BLaER1 treated with 17β-estradiol and CSF1 and Interleukin-3, amounts not matched to agents 10 nM and 100 nM (cell line): ENCODE data around the gene FGF19.
A peak's percentile ranks its signal among the peaks of the same experiment; 100 is the strongest.

Experiments used
- H3K27ac ChIP-seq, 11 experiments: shearing (Covaris generic); formaldehyde crosslinking; 2 replicates each; pipeline ENCODE4 v1.8.1; 2022
- H3K27me3 ChIP-seq, 11 experiments: shearing (Covaris generic); formaldehyde crosslinking; 2 replicates each; pipeline ENCODE4 v1.8.1; 2022
- H3K36me3 ChIP-seq, 11 experiments: shearing (Covaris generic); formaldehyde crosslinking; 2 replicates each; pipeline ENCODE4 v1.8.1; 2022
- H3K4me1 ChIP-seq, 10 experiments: shearing (Covaris generic); formaldehyde crosslinking; 2 replicates each; pipeline ENCODE4 v1.8.1; 2022
- H3K4me2 ChIP-seq, 11 experiments: shearing (Covaris generic); formaldehyde crosslinking; 2 replicates each; pipeline ENCODE4 v1.8.1; 2022
- H3K4me3 ChIP-seq, 10 experiments: shearing (Covaris generic); formaldehyde crosslinking; 2 replicates each; pipeline ENCODE4 v1.8.1; 2022
- H3K9ac ChIP-seq, 11 experiments: shearing (Covaris generic); formaldehyde crosslinking; 2 replicates each; pipeline ENCODE4 v1.8.1; 2022
- H3K9me3 ChIP-seq, 11 experiments: shearing (Covaris generic); formaldehyde crosslinking; replicated peaks in 1 of 11; 2 replicates each; pipeline ENCODE4 v1.8.1; 2022
- H4K20me1 ChIP-seq, 11 experiments: shearing (Covaris generic); formaldehyde crosslinking; 2 replicates each; pipeline ENCODE4 v1.8.1; 2022
- Cebpa-rat ChIP-seq, 11 experiments: shearing (Covaris generic); IDR thresholded peaks; 2 replicates each; pipeline ENCODE4 v1.8.1; 2022

Gene FGF19

GRCh38 chr11:69661413-69661715 is 42.5 kb downstream of the FGF19 start:
- Histone ChIP-seq H3K4me1 (peaks cover 16 to 50% (median 44%) of the 10 kb centered on the region in 10 experiments), H3K27ac (no peak overlapping the region), H3K4me3 (no peak overlapping the region), H3K27me3 (no peaks in the 10 kb centered on the region), H3K9ac (no peak overlapping the region; a peak in 1 of 22 replicates), H3K36me3 (peaks cover 6 to 42% (median 22%) of the 10 kb centered on the region in 11 experiments; a peak in 20 of 22 replicates), H3K9me3 (no peaks in the 10 kb centered on the region), H4K20me1 (peaks cover 31 to 76% (median 52%) of the 10 kb centered on the region in 11 experiments; a peak in 21 of 22 replicates), H3K4me2 (peak overlapping the region; percentile 59 to 91 (median 73); a peak in 18 of 22 replicates)
- no peak for TF ChIP-seq Cebpa-rat (IDR thresholded peaks at IDR 0.05)

GRCh38 chr11:69660001-69660500 is 43.8 kb downstream of the FGF19 start:
- peaks cover 6 to 28% (median 13%) of the 10 kb centered on the region in 11 experiments; a peak in 20 of 22 replicates for H3K36me3 ChIP-seq
- no peak overlapping the region for H3K4me2 ChIP-seq
- H3K9ac ChIP-seq, result no peak overlapping the region
- no peak overlapping the region for H3K4me3 ChIP-seq
- no peak for TF ChIP-seq Cebpa-rat (IDR thresholded peaks at IDR 0.05)
- no peaks in the 10 kb centered on the region for H3K27me3 ChIP-seq
- H3K27ac ChIP-seq, result no peak overlapping the region
- H3K9me3 ChIP-seq, result no peaks in the 10 kb centered on the region
- H3K4me1 ChIP-seq, result peaks cover 16 to 43% (median 39%) of the 10 kb centered on the region in 10 experiments
- peaks cover 28 to 70% (median 41%) of the 10 kb centered on the region in 11 experiments; a peak in 20 of 22 replicates for H4K20me1 ChIP-seq

DNA sequence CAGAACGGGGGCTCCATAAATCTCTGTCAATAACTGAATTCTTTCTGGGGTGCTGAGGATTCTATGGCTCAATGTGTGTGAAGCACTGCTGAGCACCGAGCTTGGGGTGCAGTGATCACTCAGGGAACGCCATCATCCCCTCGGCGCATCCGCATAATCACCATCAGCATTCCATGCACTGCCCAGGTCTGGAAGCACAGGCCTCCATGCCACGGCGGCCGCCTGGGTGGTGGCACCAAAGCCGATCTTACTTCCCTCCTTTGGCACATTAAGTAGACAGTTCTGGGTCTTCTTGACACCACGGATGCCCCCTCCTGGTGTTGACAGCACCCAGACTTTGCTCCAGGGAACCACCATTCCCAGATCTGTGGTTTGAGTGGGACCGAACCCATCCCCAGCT is 44.2 kb downstream of the FGF19 start:
- no peak overlapping the region for H3K9ac ChIP-seq
- H3K4me3 ChIP-seq, result no peak overlapping the region
- H3K9me3 ChIP-seq, result no peaks in the 10 kb centered on the region
- H3K36me3 ChIP-seq, result peaks cover 5 to 24% (median 11%) of the 10 kb centered on the region in 11 experiments; a peak in 18 of 22 replicates
- TF ChIP-seq Cebpa-rat (IDR thresholded peaks at IDR 0.05), result no peak
- H3K4me2 ChIP-seq, result no peak overlapping the region
- H3K27ac ChIP-seq, result no peak overlapping the region
- peaks cover 24 to 70% (median 36%) of the 10 kb centered on the region in 11 experiments; a peak in 20 of 22 replicates for H4K20me1 ChIP-seq
- H3K4me1 ChIP-seq, result peaks cover 16 to 41% (median 35%) of the 10 kb centered on the region in 10 experiments
- H3K27me3 ChIP-seq, result no peaks in the 10 kb centered on the region

- Histone ChIP-seq H3K9ac (no peak overlapping the region), H3K27ac (no peak overlapping the region), H3K27me3 (no peaks in the 10 kb centered on the region), H3K4me1 (peaks cover 16 to 35% (median 27%) of the 10 kb centered on the region in 10 experiments), H3K4me3 (no peak overlapping the region), H3K9me3 (no peaks in the 10 kb centered on the region), H4K20me1 (peaks cover 16 to 64% (median 28%) of the 10 kb centered on the region in 11 experiments; a peak in 19 of 22 replicates), H3K36me3 (peaks cover 0 to 16% (median 4%) of the 10 kb centered on the region in 11 experiments; a peak in 10 of 22 replicates), H3K4me2 (no peak overlapping the region)
- TF ChIP-seq Cebpa-rat (IDR thresholded peaks at IDR 0.05), result no peak
These were observed 45.0 kb downstream of the FGF19 start for GRCh38 chr11:69658626-69659450.

DNA sequence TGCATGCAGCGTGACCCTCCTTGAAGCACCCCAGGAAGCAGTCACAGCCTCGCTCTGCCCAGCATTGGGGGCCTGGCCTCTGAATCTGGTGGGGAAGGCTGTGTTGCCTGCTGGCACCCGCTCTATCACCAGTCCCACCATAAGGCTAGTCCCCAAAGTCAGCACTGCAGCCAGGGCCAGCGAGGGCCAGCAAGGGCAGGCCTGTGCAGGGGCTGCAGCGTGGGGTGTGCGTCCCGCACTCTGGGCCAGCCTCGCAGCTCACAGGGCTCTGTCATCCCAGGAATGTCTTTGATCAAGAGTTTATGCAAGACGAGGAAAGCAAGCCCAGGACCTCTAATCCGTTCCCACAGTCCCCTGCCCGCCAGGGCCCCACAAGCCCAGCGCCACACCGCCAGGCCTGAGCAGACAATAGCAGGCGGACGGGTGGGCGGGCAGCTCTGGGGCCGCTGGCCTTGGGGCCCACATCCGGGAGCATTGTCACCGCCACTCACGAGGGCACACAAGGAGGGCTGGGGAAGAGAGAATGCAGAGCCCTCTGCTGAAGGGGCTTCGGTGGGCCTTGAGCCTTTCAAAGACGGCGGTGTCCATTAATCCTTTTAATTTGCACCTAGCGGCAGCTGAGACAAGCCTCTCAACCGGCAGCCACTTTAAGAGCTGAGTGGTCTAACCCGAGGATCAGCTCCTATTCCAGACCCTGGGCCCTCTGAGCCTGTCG is 45.8 kb downstream of the FGF19 start:
- no peak overlapping the region for H3K4me3 ChIP-seq
- H3K27ac ChIP-seq, result no peak overlapping the region
- H3K4me2 ChIP-seq, result no peak overlapping the region
- H4K20me1 ChIP-seq, result peaks cover 12 to 56% (median 21%) of the 10 kb centered on the region in 11 experiments; a peak in 19 of 22 replicates
- H3K4me1 ChIP-seq, result peaks cover 16 to 27% (median 20%) of the 10 kb centered on the region in 10 experiments
- H3K9ac ChIP-seq, result no peak overlapping the region
- no peak for TF ChIP-seq Cebpa-rat (IDR thresholded peaks at IDR 0.05)
- H3K27me3 ChIP-seq, result no peaks in the 10 kb centered on the region
- no peaks in the 10 kb centered on the region for H3K9me3 ChIP-seq
- H3K36me3 ChIP-seq, result peaks cover 0 to 9% (median 0%) of the 10 kb centered on the region in 11 experiments; a peak in 5 of 22 replicates

DNA sequence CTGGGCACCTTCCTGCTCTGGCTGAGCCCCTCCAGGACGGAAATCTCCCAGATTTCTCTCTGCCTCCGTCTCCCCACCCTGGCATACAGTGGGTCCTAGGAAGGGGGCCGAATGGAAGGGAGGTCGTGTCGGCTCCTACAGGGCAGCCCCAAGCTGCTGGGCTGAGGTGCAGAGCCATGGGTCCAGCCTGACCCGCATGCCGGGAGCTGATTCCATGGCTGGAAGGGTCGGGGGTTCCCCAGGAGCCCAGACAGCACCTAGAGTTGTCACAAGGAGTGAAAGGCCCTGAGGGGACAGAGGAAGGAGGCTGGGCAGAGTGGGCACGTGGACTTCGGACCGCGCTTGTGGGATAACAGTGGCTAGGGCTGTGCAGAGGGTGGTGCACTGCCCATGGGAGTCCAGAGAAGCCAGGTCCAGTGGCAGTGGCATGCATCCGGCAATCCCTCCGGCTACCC is 46.3 kb downstream of the FGF19 start:
- Histone ChIP-seq H3K36me3 (peaks cover 0 to 8% (median 0%) of the 10 kb centered on the region in 11 experiments; a peak in 5 of 22 replicates), H3K4me3 (no peak overlapping the region), H3K27me3 (no peaks in the 10 kb centered on the region), H4K20me1 (peaks cover 6 to 50% (median 15%) of the 10 kb centered on the region in 11 experiments; a peak in 16 of 22 replicates), H3K27ac (no peak overlapping the region), H3K9ac (no peak overlapping the region), H3K4me1 (peaks cover 12 to 21% (median 15%) of the 10 kb centered on the region in 10 experiments), H3K4me2 (no peak overlapping the region), H3K9me3 (no peaks in the 10 kb centered on the region)
- no peak for TF ChIP-seq Cebpa-rat (IDR thresholded peaks at IDR 0.05)

DNA sequence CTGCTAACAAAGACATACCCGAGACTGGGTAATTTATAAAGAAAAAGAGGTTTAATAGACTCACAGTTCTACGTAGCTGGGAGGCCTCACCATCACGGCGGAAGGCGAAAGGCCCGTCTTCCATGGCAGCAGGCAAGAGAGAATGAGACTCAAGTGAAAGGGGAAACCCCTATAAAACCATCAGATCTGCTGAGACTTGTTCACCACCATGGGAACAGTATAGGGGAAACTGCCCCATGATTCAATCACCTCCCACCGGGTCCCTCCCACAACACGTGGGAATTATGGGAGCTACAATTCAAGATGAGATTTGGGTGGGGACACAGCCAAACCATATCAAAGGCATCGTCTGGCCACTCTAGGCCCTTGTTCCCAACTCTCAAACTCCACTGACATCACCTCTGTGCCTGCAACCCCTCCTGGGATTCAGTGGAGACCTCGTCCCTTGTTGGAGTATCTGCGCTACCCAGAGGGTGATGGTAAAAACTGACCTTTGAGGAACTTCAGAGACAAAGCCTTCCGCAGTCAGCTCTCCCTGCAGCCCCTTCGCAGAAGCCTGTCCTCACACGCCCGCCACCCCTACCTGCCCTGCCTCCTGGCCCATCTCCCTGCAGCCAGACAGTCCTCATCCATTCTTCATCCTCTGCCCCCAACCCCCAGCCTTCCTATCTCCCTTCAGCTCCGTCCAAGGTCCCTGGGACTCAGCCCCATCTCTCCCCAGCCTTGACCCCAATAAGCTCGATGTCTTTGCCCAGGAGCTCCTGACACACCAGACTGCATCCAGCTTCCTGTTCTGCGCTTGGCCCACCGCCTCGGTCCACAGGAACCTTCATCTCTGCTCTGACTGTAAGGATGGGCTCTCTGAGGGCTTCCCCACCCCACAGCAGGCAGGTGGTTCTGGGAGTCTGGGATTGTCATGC is 47.0 kb downstream of the FGF19 start:
- H3K36me3 ChIP-seq, result peaks cover 0 to 8% (median 0%) of the 10 kb centered on the region in 11 experiments; a peak in 5 of 22 replicates
- H4K20me1 ChIP-seq, result peaks cover 0 to 43% (median 9%) of the 10 kb centered on the region in 11 experiments; a peak in 11 of 22 replicates
- H3K27me3 ChIP-seq, result no peaks in the 10 kb centered on the region
- no peak overlapping the region for H3K4me2 ChIP-seq
- H3K4me1 ChIP-seq, result peaks cover 5 to 15% (median 8%) of the 10 kb centered on the region in 10 experiments
- H3K9ac ChIP-seq, result no peak overlapping the region
- no peaks in the 10 kb centered on the region for H3K9me3 ChIP-seq
- H3K27ac ChIP-seq, result no peak overlapping the region
- no peak overlapping the region for H3K4me3 ChIP-seq
- no peak for TF ChIP-seq Cebpa-rat (IDR thresholded peaks at IDR 0.05)
